Stomach (tissue), 9 donors: ENCODE data around the gene PRKACA. TPM values are rescaled to one million over a fixed set of nuclear protein-coding genes. Genes with fewer than 3 reads are reported as not detected.
A peak's percentile ranks its signal among the peaks of the same experiment; 100 is the strongest.

Experiments
- DNase-seq, 2 donors: peaks; one replicate each; pipeline versions ENCODE4 v3.0.0 to v3.0.0-alpha.2; 2013 to 2019
- H3K27ac ChIP-seq, 5 donors: fragments of 200-600 bp in 4 of 5; sonication (generic) in 4 of 5; one replicate each; pipeline ENCODE4 v1.5.1; 2013 to 2019; ENCODE audit warnings: mild to moderate bottlenecking in 1 of 5, moderate library complexity in 1 of 5
- H3K27me3 ChIP-seq, 3 donors: fragments of 200-600 bp; sonication (generic); one replicate each; pipeline ENCODE4 v1.5.1; 2017 to 2019; ENCODE audit warnings: mixed run types in 1 of 3
- H3K36me3 ChIP-seq, 4 donors: fragments of 200-600 bp; sonication (generic); 1 replicate in 3 of 4; 2 replicates in 1 of 4; pipeline ENCODE4 v1.5.1; 2016 to 2019
- H3K4me1 ChIP-seq, 4 donors: fragments of 200-600 bp; sonication (generic); one replicate each; pipeline ENCODE4 v1.5.1; 2016 to 2019
- H3K4me3 ChIP-seq, 4 donors: fragments of 200-600 bp; sonication (generic) in 3 of 4; one replicate each; pipeline ENCODE4 v1.5.1; 2016 to 2019; ENCODE audit warnings: mild to moderate bottlenecking in 1 of 4
- H3K9me3 ChIP-seq, 4 donors: fragments of 200-600 bp; sonication (generic); one replicate each; pipeline ENCODE4 v1.5.1; 2016 to 2019
- CTCF ChIP-seq, 7 experiments: fragments of 450-650 bp in 4 of 7; fragments of 200-600 bp in 3 of 7; sonication (generic) in 3 of 7; IDR thresholded peaks; one replicate each; pipeline ENCODE4 v1.5.1; 2016 to 2019; ENCODE audit warnings: antibody characterized with exemption in 7 of 7, control low read depth in 2 of 7, mild to moderate bottlenecking in 1 of 7
- EP300 ChIP-seq: sonication (generic); formaldehyde crosslinking; IDR thresholded peaks from one replicate; pipeline ENCODE4 v1.6.1; 2017; ENCODE audit warnings: antibody characterized with exemption
- POLR2A ChIP-seq, 4 donors: fragments of 450-650 bp; IDR thresholded peaks; one replicate each; pipeline ENCODE4 v1.6.1; 2016; ENCODE audit warnings: antibody characterized with exemption in 4 of 4, control low read depth in 2 of 4, mild to moderate bottlenecking in 1 of 4, moderate library complexity in 1 of 4
- POLR2AphosphoS5 ChIP-seq, 3 donors: sonication (generic); formaldehyde crosslinking; IDR thresholded peaks; one replicate each; pipeline ENCODE4 v1.6.1; 2016; ENCODE audit warnings: antibody characterized with exemption in 3 of 3
- WGBS, 5 donors: extraction: QIAGEN DNeasy Blood & Tissue Kit in 3 of 5; methylation state at CpG; one replicate each; pipeline versions ENCODE4 v1.1.5 to v1.1.7; 2013 to 2018; 5-methylcytosine and 5-hydroxymethylcytosine counted together
- intact Hi-C: fragments of 100-400 bp; cut with DNase I; formaldehyde crosslinking; loops from one replicate; pipeline ENCODE4 v1.15.1; 2023; ENCODE audit warnings: low total_unique reads
- polyA plus RNA-seq, 3 donors: library from polyadenylated mRNA; stranded (reverse); fragments of 200-250 nt; gene quantifications; one replicate each; pipeline ENCODE4 v1.2.3, GENCODE V29; 2013
- total RNA-seq, 5 donors: library from RNA; depleted of rRNA; stranded (reverse); fragments of >200 nt; gene quantifications; one replicate each; pipeline versions ENCODE4 v1.1.0 to v1.2.3, GENCODE V29; 2014 to 2016
- donor health status: healthy with polysubstance abuse.
- donor health status: Bipolar disorder and iron deficiency.
- donor health status: healthy.

Gene PRKACA
- total and polyA plus RNA-seq, 8 donors: 14.7 to 159 (median 29.9) TPM

GRCh38 chr19:14063105-14063504 is 54.5 kb downstream of the PRKACA start:
- Histone ChIP-seq H3K27ac (no peak overlapping the region), H3K9me3 (no peaks in the 10 kb centered on the region), H3K4me1 (peaks cover 16 to 36% (median 31%) of the 10 kb centered on the region in 4 donors), H3K36me3 (no peaks in the 10 kb centered on the region), H3K4me3 (no peak overlapping the region), H3K27me3 (peaks cover 0 to 47% (median 13%) of the 10 kb centered on the region in 3 donors)
- intact Hi-C loops: no loop called here
- TF ChIP-seq POLR2AphosphoS5 (IDR thresholded peaks at IDR 0.05): no peak
- no peak for TF ChIP-seq EP300
- no peak for TF ChIP-seq CTCF (IDR thresholded peaks at IDR 0.05)
- no peak for TF ChIP-seq POLR2A (IDR thresholded peaks at IDR 0.05)
- DNase-seq: no peak
- 62 to 77% (median 76%) methylated on average over 7 of the region's 7 CpGs for WGBS, 5 donors

GRCh38 chr19:14062558-14062855 is 55.1 kb downstream of the PRKACA start:
- no peak for DNase-seq
- H3K9me3 ChIP-seq: no peaks in the 10 kb centered on the region
- H3K27me3 ChIP-seq: peaks cover 0 to 53% (median 13%) of the 10 kb centered on the region in 3 donors
- WGBS, 5 donors: 41 to 62% (median 56%) methylated on average over 5 of the region's 5 CpGs
- H3K27ac ChIP-seq: peak overlapping the region; percentile 59 to 90 (median 87)
- peaks cover 22 to 42% (median 37%) of the 10 kb centered on the region in 4 donors for H3K4me1 ChIP-seq
- no peak for TF ChIP-seq CTCF (IDR thresholded peaks at IDR 0.05)
- no peak for TF ChIP-seq POLR2A (IDR thresholded peaks at IDR 0.05)
- no peak for TF ChIP-seq EP300
- TF ChIP-seq POLR2AphosphoS5 (IDR thresholded peaks at IDR 0.05): no peak
- no peaks in the 10 kb centered on the region for H3K36me3 ChIP-seq
- H3K4me3 ChIP-seq: peak overlapping the region in 1 of 4 donors; percentile 51
- intact Hi-C loops: no loop called here

- Histone ChIP-seq H3K27me3 (peaks cover 0 to 58% (median 13%) of the 10 kb centered on the region in 3 donors), H3K9me3 (no peaks in the 10 kb centered on the region), H3K4me1 (peaks cover 23 to 48% (median 42%) of the 10 kb centered on the region in 4 donors), H3K36me3 (no peaks in the 10 kb centered on the region), H3K27ac (peak within 1 kb of the TSS; percentile 67 to 90 (median 87)), H3K4me3 (peak within 1 kb of the TSS; percentile 31 to 54 (median 48))
- WGBS, 5 donors: 16 to 49% (median 29%) methylated on average over 11 to 19 of the region's 19 CpGs
- TF ChIP-seq CTCF (IDR thresholded peaks at IDR 0.05) (no peak), EP300 (no peak), POLR2A (IDR thresholded peaks at IDR 0.05) (peak in 1 of 4 donors; percentile 32), POLR2AphosphoS5 (IDR thresholded peaks at IDR 0.05) (peak in 2 of 3 donors; percentile 2 to 50)
- peak; percentile 90 to 91 for DNase-seq
- intact Hi-C loops: no loop called here
Observed at GRCh38 chr19:14061751-14062557, 55.6 kb downstream of the PRKACA start, which contains the start of gene PALM3. TSS of gene PALM3 (minus strand) at chr19:14062076. CDS start at chr19:14061980, 96 bp downstream.

- Histone ChIP-seq H3K36me3 (peaks cover 0 to 5% (median 1%) of the 10 kb centered on the region in 4 donors), H3K4me1 (peaks cover 23 to 53% (median 45%) of the 10 kb centered on the region in 4 donors), H3K27ac (peak overlapping the region; percentile 67 to 90 (median 87)), H3K9me3 (no peaks in the 10 kb centered on the region), H3K27me3 (peaks cover 0 to 66% (median 13%) of the 10 kb centered on the region in 3 donors), H3K4me3 (peak overlapping the region; percentile 31 to 54 (median 48))
- peak; percentile 43 to 53 for DNase-seq
- intact Hi-C loops: no loop called here
- WGBS, 5 donors: 18 to 32% (median 29%) methylated on average over 7 to 9 of the region's 9 CpGs
- TF ChIP-seq POLR2AphosphoS5 (IDR thresholded peaks at IDR 0.05): peak in 1 of 3 donors; percentile 24
- TF ChIP-seq CTCF (IDR thresholded peaks at IDR 0.05): no peak
Observed at GRCh38 chr19:14061081-14061749, 56.3 kb downstream of the PRKACA start.
